HUES6 (cell line): Measurements from ENCODE around the gene NSUN7.

Source experiments
- H3K27ac ChIP-seq: 2 replicates; pipeline ENCODE4 v1.7.0; 2013; ENCODE audit warnings: low read depth, mild to moderate bottlenecking, low read length, inconsistent platforms
- H3K27me3 ChIP-seq: 2 replicates; pipeline ENCODE4 v1.6.1; 2013; ENCODE audit warnings: low read length; ENCODE audit not compliant: control insufficient read depth, insufficient read depth
- H3K36me3 ChIP-seq: 2 replicates; pipeline ENCODE4 v1.6.1; 2013; ENCODE audit warnings: low read length; ENCODE audit not compliant: control insufficient read depth, insufficient read depth
- H3K4me1 ChIP-seq: 2 replicates; pipeline ENCODE4 v1.6.1; 2013; ENCODE audit warnings: low read length; ENCODE audit not compliant: control insufficient read depth, insufficient read depth
- H3K4me3 ChIP-seq: 2 replicates; pipeline ENCODE4 v1.5.1; 2013; ENCODE audit warnings: low read depth, low read length
- H3K9ac ChIP-seq: one replicate; pipeline ENCODE4 v1.6.1; 2013; ENCODE audit warnings: mild to moderate bottlenecking, low read length
- H3K9me3 ChIP-seq: 2 replicates; pipeline ENCODE4 v1.6.1; 2013; ENCODE audit warnings: low read depth, low read length; ENCODE audit not compliant: control insufficient read depth, insufficient read depth

Gene NSUN7

GRCh38 chr4:40736910-40737309, 12.8 kb upstream of the NSUN7 start:
- no peaks in the 10 kb centered on the region for H3K36me3 ChIP-seq
- no peak overlapping the region for H3K4me3 ChIP-seq
- no peak overlapping the region for H3K9ac ChIP-seq
- H3K27ac ChIP-seq = no peak overlapping the region
- H3K27me3 ChIP-seq = no peaks in the 10 kb centered on the region
- H3K4me1 ChIP-seq = no peaks in the 10 kb centered on the region
- H3K9me3 ChIP-seq = no peaks in the 10 kb centered on the region

GRCh38 chr4:40737879-40738278, 11.9 kb upstream of the NSUN7 start:
- no peak overlapping the region for H3K4me3 ChIP-seq
- H3K36me3 ChIP-seq = no peaks in the 10 kb centered on the region
- H3K9me3 ChIP-seq = no peaks in the 10 kb centered on the region
- no peak overlapping the region for H3K9ac ChIP-seq
- no peaks in the 10 kb centered on the region for H3K4me1 ChIP-seq
- H3K27me3 ChIP-seq = no peaks in the 10 kb centered on the region
- H3K27ac ChIP-seq = no peak overlapping the region

- H3K27ac ChIP-seq = no peak overlapping the region
- no peaks in the 10 kb centered on the region for H3K27me3 ChIP-seq
- H3K9me3 ChIP-seq = no peaks in the 10 kb centered on the region
- no peak overlapping the region for H3K9ac ChIP-seq
- H3K4me1 ChIP-seq = no peaks in the 10 kb centered on the region
- H3K4me3 ChIP-seq = no peak overlapping the region
- H3K36me3 ChIP-seq = no peaks in the 10 kb centered on the region
These were observed 10.4 kb upstream of the NSUN7 start for GRCh38 chr4:40739347-40739746.

- Histone ChIP-seq H3K4me3 (no peak overlapping the region), H3K27ac (no peak overlapping the region), H3K4me1 (no peaks in the 10 kb centered on the region), H3K9ac (no peak overlapping the region), H3K27me3 (no peaks in the 10 kb centered on the region), H3K9me3 (no peaks in the 10 kb centered on the region), H3K36me3 (no peaks in the 10 kb centered on the region)
These were observed 5.5 kb upstream of the NSUN7 start for GRCh38 chr4:40744218-40744617.

- no peak overlapping the region for H3K9ac ChIP-seq
- H3K9me3 ChIP-seq = no peaks in the 10 kb centered on the region
- H3K4me1 ChIP-seq = no peaks in the 10 kb centered on the region
- no peak overlapping the region for H3K27ac ChIP-seq
- H3K27me3 ChIP-seq = no peaks in the 10 kb centered on the region
- no peak overlapping the region for H3K4me3 ChIP-seq
- H3K36me3 ChIP-seq = no peaks in the 10 kb centered on the region
These were observed 4.3 kb upstream of the NSUN7 start for GRCh38 chr4:40745285-40745984.

GRCh38 chr4:40747207-40747835, 2.4 kb upstream of the NSUN7 start:
- Histone ChIP-seq H3K4me1 (0 out of 2 replicates have a peak, but pooled peaks cover 5% of the 10 kb centered on the region), H3K9me3 (0 out of 2 replicates have a peak, but pooled peaks cover 3% of the 10 kb centered on the region), H3K27me3 (no peaks in the 10 kb centered on the region), H3K36me3 (peaks cover 4% of the 10 kb centered on the region), H3K4me3 (no peak overlapping the region), H3K27ac (no peak overlapping the region), H3K9ac (no peak overlapping the region)

- peak overlapping the region; percentile 93 for H3K9ac ChIP-seq
- peak overlapping the region; percentile 75 for H3K4me3 ChIP-seq
- H3K27ac ChIP-seq = peak overlapping the region; percentile 85; the same call in 1 of the 2 replicates
- H3K27me3 ChIP-seq = no peaks in the 10 kb centered on the region
- H3K4me1 ChIP-seq = 0 out of 2 replicates have a peak, but pooled peaks cover 5% of the 10 kb centered on the region
- peaks cover 10% of the 10 kb centered on the region; the same call in 1 of the 2 replicates for H3K9me3 ChIP-seq
- peaks cover 11% of the 10 kb centered on the region for H3K36me3 ChIP-seq
These were observed 905 bp downstream of the NSUN7 start for GRCh38 chr4:40750461-40751258.

GRCh38 chr4:40755616-40756015, 5.9 kb downstream of the NSUN7 start:
- Histone ChIP-seq H3K9ac (no peak overlapping the region), H3K27me3 (no peaks in the 10 kb centered on the region), H3K27ac (no peak overlapping the region), H3K9me3 (peaks cover 10% of the 10 kb centered on the region; the same call in 1 of the 2 replicates), H3K4me1 (0 out of 2 replicates have a peak, but pooled peaks cover 5% of the 10 kb centered on the region), H3K36me3 (peaks cover 11% of the 10 kb centered on the region), H3K4me3 (no peak overlapping the region)

GRCh38 chr4:40763228-40763716, 13.5 kb downstream of the NSUN7 start:
- Histone ChIP-seq H3K9me3 (no peaks in the 10 kb centered on the region), H3K4me3 (no peak overlapping the region), H3K27ac (no peak overlapping the region), H3K27me3 (no peaks in the 10 kb centered on the region), H3K36me3 (peaks cover 24% of the 10 kb centered on the region), H3K9ac (no peak overlapping the region), H3K4me1 (no peaks in the 10 kb centered on the region)

- Histone ChIP-seq H3K4me1 (no peaks in the 10 kb centered on the region), H3K4me3 (no peak overlapping the region), H3K27me3 (no peaks in the 10 kb centered on the region), H3K36me3 (peaks cover 17% of the 10 kb centered on the region; the same call in 1 of the 2 replicates), H3K27ac (no peak overlapping the region), H3K9me3 (no peaks in the 10 kb centered on the region), H3K9ac (no peak overlapping the region)
These were observed 19.5 kb downstream of the NSUN7 start for GRCh38 chr4:40769266-40769665.
